Activated CD4-positive, CD25-positive, alpha-beta regulatory T cell (primary cell): ENCODE results near the gene HOXB13.

Source experiments
- DNase-seq, 4 experiments: peaks; one replicate each; lab custom pipeline; 2025; lab: John Stamatoyannopoulos, UW

Gene HOXB13

GRCh38 chr17:48704361-48705248, 23.9 kb downstream of the HOXB13 start:
- no peak for DNase-seq

DNA sequence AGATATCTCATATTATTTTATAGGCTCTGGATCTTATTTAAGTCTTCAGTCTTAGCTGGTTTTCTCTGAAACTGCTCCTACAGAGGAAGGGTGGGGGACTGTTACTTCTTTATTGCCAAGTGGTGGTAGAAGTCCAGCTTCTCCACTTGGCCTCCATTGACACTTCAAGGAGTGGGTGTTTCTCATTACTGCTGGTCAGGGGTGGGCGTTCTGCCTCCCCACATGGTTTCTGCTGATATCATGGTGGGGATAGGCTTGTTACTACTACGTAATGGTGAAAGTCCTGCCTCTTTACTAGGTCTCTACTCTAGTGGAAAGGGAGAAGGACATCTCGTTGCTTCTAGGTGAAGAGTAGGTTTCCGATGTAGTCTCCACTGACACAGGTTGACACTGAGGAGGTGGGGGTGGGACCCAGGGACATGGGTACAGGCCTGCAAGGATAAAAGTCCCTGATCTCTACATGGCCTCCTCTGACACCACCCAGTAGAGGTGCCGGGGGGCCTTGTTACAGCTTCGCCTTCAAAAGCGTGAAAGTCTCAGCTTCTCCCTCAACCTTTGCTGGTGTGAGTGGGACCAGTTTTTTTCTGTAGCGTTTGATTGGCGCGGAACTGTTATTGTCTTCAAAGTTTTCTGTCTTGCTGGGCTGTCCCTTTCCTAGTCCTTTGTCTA, 26.6 kb downstream of the HOXB13 start:
- DNase-seq: no peak

- DNase-seq: no peak
Observed at GRCh38 chr17:48693178-48693577, 35.4 kb downstream of the HOXB13 start.

DNA sequence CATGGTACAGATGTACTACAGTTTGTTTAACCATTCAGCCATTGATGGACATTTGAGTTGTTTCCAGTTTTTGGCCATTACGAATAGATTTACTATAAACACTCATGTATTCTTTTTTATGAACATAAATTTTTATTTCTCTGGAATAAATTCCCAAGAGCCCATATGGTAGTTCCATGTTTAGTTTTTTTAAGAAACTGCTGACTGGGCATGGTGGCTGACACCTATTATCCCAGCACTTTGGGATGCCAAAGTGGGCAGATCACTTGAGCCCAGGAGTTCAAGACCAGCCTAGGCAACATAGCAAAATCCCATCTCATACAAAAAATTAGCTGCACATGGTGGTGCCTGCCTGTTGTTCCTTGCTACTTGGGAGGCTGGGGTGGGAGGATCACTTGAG, 36.5 kb downstream of the HOXB13 start:
- no peak for DNase-seq

DNA sequence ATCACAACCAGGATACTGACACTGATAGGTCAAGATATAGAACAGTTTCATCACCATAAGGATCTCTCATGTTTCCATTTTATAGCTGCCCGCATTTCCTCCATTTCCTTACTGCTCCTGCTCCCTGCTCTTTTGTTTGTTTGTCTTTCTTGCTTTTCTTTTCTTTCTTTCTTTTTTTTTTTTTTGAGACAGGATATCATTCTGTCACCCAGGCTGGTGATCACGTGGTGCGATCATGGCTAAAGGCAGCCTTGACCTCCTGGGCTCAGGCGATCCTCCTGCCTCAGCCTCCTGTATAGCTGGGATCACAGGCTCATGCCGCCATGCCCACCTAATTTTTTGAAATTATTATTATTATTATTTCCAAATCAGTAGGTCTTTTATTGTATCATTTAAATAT, 37.9 kb downstream of the HOXB13 start:
- DNase-seq: no peak

- DNase-seq: no peak
Observed at GRCh38 chr17:48681609-48682008, 46.9 kb downstream of the HOXB13 start.

GRCh38 chr17:48679385-48680096, 49.0 kb downstream of the HOXB13 start:
- no peak for DNase-seq

DNA sequence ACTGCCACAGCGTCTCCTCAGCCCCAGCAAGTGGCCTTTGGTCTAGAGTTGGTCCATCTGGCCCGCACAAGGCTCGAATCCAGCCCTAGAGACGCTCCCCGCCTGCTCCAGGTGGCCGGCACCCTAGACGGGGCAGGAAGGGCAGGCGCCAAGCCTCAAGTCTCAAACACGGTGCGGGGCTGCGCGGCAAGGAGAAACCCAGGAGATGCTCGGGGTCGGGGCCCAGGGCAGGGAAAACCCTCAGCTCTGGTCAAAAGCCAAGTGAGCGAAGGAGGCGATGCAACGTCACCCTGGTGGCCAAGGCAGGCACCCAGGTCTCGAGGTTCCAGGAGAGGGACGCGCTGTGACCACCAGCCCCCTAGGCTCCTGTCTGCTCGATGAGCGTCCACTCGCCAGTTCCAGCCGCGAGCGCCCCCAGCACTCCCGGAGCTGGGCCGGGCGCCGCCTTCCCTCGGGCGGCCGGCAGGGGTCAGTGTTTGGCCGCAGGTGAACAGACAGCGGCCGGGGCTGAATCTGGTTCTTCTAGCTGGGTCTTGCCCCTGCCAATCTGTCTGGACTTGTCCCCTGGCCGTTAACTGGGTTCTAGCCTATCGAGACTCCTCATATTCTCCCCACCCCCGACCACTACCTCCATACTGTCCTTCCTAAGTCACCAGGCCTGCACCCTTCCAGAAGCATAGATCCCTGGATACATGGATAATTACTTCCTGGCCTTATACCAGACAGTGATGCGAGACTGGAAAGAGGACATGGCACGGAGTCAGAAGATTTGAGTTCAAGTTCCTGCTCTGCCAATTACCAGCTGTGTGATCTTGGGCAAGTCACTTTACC, 50.2 kb downstream of the HOXB13 start:
- peak; percentile 35 to 54 (median 52) for DNase-seq

GRCh38 chr17:48676963-48677558, 51.5 kb downstream of the HOXB13 start:
- DNase-seq: no peak
